ENCODE results near the gene FRRS1L.
A peak's percentile ranks its signal among the peaks of the same experiment; 100 is the strongest.

DNA sequence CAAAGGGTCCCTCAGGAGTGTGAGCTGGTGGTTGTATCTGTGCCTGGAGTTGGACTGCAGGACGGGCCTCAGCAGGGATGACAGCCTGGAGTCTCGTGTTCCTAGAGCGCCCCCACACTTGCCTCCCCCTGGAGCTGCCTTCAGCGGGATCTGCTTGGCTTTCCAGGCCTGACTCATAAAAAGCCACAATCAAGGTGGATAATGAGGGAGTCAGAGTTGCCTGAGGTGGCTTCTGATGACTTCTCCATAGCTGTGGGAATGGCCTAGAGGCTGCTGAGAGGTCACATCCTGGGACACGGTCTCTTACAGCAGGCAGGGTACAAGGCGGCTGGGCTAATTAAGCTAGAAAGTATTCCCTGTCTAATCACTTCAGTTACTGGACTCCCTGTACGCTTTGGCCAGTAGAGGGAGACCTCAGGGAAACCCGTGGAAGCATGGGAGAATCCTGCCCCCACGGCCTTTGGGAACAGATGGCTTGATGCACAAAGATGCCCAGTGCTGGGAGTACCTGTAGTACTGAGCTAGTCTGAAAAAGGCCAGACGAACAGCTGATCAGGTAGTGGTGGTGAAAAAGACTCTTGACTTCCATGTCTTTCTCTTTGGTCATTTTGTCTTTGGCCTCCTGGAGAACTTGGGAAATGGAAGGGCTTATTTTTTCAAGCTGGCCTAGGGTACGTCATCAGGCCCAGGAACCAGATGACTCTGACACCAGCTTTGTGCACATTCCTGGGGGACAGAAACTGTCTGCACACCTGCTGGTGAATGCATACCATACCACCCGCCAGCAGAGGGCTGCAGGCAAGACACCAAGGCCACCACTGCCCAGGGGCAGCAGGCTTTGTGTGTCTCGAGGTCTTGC is 16.1 kb upstream of the FRRS1L start:
- TF ChIP-seq, protein P1, sequence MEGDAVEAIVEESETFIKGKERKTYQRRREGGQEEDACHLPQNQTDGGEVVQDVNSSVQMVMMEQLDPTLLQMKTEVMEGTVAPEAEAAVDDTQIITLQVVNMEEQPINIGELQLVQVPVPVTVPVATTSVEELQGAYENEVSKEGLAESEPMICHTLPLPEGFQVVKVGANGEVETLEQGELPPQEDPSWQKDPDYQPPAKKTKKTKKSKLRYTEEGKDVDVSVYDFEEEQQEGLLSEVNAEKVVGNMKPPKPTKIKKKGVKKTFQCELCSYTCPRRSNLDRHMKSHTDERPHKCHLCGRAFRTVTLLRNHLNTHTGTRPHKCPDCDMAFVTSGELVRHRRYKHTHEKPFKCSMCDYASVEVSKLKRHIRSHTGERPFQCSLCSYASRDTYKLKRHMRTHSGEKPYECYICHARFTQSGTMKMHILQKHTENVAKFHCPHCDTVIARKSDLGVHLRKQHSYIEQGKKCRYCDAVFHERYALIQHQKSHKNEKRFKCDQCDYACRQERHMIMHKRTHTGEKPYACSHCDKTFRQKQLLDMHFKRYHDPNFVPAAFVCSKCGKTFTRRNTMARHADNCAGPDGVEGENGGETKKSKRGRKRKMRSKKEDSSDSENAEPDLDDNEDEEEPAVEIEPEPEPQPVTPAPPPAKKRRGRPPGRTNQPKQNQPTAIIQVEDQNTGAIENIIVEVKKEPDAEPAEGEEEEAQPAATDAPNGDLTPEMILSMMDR (IDR thresholded peaks at IDR 0.05): peak in 5 of 7 experiments; percentile 18 to 44 (median 29)
- no peak for TF ChIP-seq POLR2AphosphoS5 (IDR thresholded peaks at IDR 0.05)

All from stomach (tissue), 4 donors.